Activated CD8-positive, alpha-beta memory T cell treated with anti-CD3 and anti-CD28 coated beads, Interleukin-2, amount 50 U/mL, for 24 hours (primary cell): ENCODE measurements around the gene CDC7.
"Not testable (repeated sequence)": the region's sequence is repeated elsewhere in the genome, so short reads cannot be mapped to it uniquely, and the experiment has no call there.

Experiments used
- DNase-seq: peaks from one replicate; pipeline ENCODE4 v3.0.0-alpha.2; 2020; ENCODE audit errors: extremely low read depth

CDC7 gene

GRCh38 chr1:91500756-91501522 lies at the start of gene CDC7:
Gene CDC7, plus strand, starts transcription at chr1:91500851. Its CDS starts 866 bp downstream, at chr1:91501717.
- DNase-seq, result peak; percentile 66

- no peak for DNase-seq
Measured at GRCh38 chr1:91454136-91454535, 46.5 kb upstream of the CDC7 start.

- no peak for DNase-seq
Measured at GRCh38 chr1:91455334-91455733, 45.3 kb upstream of the CDC7 start.

- no peak for DNase-seq
Measured at GRCh38 chr1:91455896-91456295, 44.8 kb upstream of the CDC7 start.

GRCh38 chr1:91465350-91465749 lies 35.3 kb upstream of the CDC7 start:
- DNase-seq, result not testable (repeated sequence)

- no peak for DNase-seq
Measured at GRCh38 chr1:91476533-91477217, 24.0 kb upstream of the CDC7 start.

GRCh38 chr1:91487469-91487868 lies 13.2 kb upstream of the CDC7 start:
- no peak for DNase-seq

- no peak for DNase-seq
Measured at GRCh38 chr1:91490501-91490900, 10.2 kb upstream of the CDC7 start.

GRCh38 chr1:91498035-91498434 lies 2.6 kb upstream of the CDC7 start:
- no peak for DNase-seq

GRCh38 chr1:91498498-91499245 lies 2.0 kb upstream of the CDC7 start:
- no peak for DNase-seq

- no peak for DNase-seq
Measured at GRCh38 chr1:91499346-91499745, 1.3 kb upstream of the CDC7 start.

GRCh38 chr1:91499904-91500755 lies 521 bp upstream of the CDC7 start:
- DNase-seq, result no peak

GRCh38 chr1:91501523-91501851 lies 836 bp downstream of the CDC7 start:
- DNase-seq, result no peak

- DNase-seq, result no peak
Measured at GRCh38 chr1:91501971-91502671, 1.5 kb downstream of the CDC7 start.

- no peak for DNase-seq
Measured at GRCh38 chr1:91502672-91503184, 2.1 kb downstream of the CDC7 start.

- no peak for DNase-seq
Measured at GRCh38 chr1:91503332-91503900, 2.8 kb downstream of the CDC7 start.

GRCh38 chr1:91503975-91504530 lies 3.4 kb downstream of the CDC7 start:
- no peak for DNase-seq

- DNase-seq, result no peak
Measured at GRCh38 chr1:91505086-91505485, 4.4 kb downstream of the CDC7 start.

GRCh38 chr1:91506071-91506470 lies 5.4 kb downstream of the CDC7 start:
- DNase-seq, result no peak

GRCh38 chr1:91507328-91507727 lies 6.7 kb downstream of the CDC7 start:
- no peak for DNase-seq
